HG03558 (cell line): ENCODE measurements around the gene SBF1.

Experiments
- ATAC-seq: cut with Tn5 transposase; IDR thresholded peaks from one replicate; pipeline ENCODE4 v1.9.1; 2021; ENCODE audit warnings: moderate number of reproducible peaks; ENCODE audit not compliant: unreplicated experiment; ENCODE audit errors: extremely low read depth

The SBF1 gene

DNA sequence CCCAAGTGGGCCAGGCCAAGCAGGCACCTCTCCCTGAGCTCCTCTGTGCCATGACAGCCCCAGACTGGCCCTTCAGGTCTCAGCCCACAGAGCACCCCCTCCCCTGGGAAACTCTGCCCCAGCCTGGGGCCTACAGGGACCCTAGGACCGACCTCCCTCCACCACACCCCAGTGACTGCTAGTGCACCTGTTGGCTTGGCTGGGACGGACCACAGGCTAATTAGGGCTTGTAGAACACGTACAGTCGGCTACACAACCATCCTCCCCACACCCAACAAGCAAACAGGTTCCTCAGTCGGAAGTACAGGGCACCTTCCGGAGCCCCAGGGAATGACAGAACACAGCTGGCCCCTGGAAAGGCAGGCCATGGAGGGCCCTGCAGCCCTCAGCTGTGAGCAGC, 4.3 kb downstream of the SBF1 start:
- no peak for ATAC-seq

DNA sequence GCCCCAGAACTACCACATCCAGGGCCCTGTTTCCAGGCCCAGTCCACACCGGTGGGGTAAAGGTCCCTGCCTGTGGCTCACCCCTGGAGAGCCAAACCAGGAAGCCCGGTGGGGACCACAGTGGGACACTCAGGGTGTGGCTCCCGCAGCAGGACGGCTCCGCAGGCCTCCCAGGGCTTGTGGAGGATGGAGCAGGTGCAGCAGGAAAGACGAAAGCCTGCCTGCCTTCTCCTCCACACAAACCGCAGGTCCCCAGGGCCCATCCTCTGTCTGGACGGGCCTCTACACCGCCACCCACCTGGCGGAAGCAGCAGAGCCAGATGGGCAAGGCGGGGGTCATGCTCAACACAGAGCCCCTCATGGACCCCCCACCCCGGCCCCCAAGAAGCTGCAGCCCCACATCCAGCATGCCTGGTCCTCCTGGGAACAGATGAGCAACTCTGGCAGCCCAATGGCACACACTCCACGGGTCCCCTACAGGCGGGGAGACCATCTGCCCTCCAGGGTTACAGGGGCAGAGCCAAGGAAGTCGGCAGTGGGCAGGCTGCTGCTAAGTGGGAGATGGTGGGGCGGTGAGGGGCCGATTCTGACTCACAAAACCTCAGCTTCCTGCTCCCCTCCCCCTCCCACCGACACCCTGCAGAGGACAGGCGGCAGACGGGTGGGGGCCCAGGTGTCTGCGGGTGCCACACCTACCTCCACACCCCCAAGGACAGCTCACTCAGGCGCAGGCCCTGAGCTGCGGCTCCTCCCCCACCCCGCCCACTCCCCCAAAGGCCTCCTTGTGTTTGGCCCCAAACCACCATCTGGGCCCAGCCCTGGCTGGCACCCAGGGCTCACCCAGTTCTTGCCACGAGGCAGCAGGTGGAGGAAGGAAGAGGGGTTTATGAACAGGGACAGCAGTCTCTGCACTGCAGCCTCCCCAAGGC, 5.2 kb downstream of the SBF1 start:
- ATAC-seq = no peak

DNA sequence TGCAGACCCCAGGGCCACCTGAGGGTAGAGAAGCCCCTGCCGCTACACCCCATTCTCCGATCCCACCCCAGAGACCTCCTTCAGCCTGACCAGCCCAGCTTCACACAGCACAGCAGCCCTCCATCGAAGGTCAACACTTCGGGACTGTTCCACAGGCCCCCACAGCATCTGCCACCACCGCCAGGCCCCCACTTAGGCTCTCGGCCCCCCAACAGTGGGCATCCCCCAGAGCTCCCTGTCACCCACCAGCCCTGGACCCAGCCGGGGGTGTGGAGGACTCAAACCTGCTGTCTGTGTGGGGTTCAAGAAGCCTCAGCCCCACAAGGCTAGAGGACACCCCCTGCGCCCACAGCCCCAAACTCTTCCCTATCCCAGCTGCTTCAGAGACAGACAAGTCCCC, 6.2 kb downstream of the SBF1 start:
- no peak for ATAC-seq

DNA sequence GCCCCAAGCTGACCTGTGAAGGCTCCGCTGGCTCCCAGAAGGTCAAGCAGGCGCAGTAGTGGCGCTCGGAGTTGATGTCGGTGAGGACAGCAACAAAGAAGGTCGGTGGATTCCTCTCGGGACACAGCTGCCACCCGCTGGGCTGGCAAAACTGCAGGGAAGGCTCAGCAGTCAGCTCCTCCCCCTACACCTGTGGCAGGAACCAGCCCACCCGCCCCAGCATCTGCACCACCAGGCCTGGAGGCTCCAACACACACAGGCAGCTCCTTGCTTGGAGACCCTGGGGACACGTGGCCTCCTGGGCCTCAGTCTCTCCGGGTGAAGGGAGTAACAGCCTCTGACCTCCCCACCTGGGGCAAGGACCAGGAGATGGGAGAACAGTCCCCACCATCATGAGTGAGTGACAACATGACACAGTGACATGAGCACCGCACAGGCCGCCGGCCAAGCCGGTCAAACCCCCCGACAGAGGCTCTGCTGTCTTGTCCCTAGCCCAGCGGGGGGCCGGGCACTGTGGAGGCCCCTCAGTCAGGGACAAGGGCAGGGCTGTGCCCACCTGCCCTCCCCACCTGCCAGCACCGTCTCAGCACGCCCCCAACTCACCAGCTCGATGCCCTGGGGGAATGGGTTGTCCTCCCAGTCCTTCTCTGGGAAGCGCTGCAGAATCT, 6.9 kb downstream of the SBF1 start:
- no peak for ATAC-seq

DNA sequence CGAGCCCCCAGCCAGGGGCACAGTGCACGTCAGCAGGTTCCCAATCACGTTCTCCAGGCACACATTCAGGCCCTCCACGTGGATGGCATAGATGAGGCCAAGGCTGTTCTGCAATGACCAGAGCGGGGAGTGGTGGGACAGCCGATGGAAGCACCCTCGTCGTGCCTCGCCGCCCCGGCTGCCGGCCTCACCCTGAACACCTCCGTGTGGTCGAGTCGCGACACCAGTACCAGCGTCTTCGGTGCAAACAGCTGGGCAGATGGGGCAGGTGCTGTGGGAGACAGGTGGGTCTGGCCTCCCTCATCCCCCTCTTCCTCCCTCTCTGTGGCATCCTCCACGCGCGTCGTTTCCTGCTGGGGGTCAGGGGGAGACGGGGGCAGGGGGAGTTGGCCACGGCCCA, 7.5 kb downstream of the SBF1 start:
- no peak for ATAC-seq

DNA sequence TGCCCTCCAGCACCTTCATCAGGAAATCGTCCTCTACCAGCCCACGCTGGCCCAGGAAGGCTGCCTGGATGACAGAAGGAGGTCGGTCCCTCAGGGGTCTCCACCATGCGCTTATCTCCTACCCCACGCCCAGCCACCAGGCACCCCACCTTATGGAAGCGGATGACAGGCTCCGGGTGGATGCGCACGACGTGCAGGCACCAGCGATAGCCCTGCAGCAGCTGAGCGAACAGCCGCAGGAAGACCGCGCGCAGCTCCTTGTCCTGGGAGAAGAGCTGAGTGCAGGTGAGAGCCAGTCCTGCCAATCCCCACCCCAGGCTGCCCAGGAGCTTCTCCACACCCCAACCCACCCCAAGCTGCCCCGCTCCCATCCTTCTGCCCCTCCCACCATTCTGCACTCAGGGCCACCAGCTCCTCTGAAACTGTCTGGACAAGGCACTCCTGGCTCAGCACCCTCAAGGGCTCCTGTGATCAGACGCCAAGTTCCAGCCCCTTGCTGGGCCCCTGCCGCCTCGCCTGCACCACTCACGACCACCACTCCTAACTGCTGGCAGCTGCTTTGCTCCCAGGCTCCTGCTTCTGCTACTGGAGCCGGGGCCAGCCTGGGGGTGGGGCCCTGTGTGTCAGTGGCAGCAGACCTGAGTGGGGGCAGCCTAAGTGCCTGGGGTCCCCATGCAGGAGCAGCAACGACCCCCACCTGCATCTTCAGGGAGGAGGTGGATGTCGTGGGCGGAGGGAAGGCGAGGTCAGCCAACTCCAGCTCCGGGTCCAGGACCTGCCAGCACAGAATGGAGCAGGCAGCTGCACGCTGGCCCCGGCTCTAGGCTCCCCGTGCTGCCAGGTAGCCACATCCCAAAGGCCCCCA, 9.5 kb downstream of the SBF1 start:
- ATAC-seq = no peak

DNA sequence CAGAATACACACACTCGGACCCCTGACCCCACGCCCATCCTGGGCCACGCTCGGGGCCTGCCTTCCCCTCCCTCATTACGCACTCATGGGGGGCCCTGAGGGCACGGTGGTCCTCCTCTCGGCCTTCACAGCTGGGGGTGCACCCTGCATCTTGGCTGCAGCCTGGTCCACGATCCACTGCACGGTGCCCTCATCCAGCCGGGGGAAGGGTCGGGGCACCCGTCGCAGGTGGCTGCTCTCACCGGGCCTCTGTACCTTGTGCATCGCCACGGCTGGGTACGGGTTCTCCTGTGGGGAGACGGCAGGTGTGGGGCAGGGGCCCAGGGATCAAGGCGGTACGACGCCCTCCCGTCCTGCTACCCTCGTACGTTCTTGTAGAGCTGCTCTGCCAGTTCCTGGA, 10.4 kb downstream of the SBF1 start:
- no peak for ATAC-seq

DNA sequence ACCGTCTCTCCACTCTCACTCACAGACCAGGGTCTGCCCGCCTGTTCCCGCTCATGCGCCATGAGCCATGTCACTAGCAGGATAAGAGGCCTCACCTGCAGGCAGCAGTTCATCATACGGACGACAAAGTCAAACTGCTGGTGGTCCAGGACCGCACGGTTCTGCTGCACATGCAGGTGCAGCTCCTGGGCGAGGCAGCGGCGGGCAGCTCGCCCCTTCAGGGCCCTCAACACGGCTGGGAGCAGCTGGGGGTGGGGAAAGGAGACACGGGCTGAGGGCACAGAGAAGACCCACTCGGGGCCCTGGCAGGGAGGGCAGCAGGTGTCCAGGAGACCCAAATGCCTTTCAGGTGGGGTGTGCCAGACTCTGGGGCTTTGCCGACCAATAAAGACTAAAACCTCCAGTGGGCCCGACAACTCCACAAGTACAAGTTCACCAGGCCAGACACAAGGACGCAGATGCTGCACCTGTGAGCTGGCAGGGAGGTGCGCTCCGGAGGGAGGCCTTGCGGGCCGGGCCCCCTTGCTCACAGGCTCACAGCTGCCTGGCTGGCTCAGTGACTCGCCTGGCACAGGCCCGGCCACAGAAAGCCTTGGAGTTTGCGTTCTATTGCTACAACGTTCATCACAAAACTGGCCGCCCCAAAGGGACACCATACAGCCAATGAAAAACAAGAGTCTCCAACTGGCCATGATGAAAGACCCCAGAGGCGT, 11.5 kb downstream of the SBF1 start:
- no peak for ATAC-seq

DNA sequence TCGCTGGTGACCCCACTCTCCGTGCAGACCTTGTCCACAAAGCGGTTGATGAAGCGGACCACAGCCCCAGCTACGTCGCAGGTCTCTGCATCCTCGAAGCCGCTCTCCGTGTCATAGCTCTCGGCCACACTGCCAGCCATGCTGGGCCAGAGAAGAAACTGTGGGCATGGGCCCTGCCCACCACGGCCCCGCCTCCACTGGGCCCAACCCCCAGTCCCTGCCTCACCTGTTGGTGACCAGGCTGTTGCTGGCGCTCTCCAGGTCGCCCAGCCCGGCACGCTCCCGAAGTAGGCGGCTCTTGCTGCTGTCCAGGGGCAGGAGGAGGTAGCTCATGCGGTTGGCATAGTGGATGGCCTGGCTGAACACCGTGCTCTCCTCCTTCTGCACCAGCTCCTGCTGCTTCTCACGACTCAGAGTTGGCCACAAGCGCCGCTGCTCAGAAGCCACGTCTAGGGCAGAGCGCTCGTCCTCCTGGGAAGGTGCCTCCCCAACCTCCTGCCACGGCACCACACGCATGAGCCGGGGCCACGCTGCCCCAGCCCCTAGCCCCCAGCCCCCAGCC, 12.8 kb downstream of the SBF1 start:
- no peak for ATAC-seq

DNA sequence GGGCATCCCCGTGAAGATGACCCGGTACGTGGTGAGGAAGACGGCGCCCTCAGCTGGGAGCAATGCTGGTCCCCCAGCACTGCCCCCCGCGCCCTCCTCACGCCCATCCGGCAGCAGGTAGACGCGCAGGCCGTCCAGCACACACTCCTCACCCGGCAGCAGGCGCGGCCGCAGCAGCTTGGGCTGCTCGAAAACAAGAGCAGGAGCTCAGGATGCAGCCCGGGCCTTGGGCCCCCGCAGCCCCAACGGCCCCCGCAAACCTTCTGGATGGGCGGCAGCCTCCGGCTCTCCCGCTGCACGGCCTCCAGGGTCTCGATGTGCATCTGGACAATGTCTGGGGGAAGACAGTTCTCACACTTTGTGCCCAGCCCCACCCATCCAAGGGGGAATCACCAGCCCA, 13.3 kb downstream of the SBF1 start:
- no peak for ATAC-seq

DNA sequence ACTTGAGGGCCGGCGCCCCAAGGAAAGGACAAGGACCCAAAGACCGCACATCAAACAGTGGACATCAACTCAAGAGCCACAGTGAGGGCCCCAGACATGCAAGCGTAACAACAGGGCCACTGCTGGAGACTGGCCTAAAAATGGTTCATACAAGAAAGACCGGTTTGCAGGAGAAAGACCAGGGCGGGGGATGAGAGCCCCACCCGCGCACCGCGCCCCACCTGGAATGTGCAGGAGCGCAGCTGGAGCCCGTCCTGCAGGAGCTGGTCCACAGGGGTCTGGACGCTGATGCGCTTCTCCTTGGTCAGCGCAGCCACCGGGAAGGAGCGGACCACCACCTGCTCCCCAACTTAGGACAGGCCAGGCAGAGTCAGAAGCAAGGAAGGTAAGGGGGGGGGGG, 13.9 kb downstream of the SBF1 start:
- no peak for ATAC-seq

DNA sequence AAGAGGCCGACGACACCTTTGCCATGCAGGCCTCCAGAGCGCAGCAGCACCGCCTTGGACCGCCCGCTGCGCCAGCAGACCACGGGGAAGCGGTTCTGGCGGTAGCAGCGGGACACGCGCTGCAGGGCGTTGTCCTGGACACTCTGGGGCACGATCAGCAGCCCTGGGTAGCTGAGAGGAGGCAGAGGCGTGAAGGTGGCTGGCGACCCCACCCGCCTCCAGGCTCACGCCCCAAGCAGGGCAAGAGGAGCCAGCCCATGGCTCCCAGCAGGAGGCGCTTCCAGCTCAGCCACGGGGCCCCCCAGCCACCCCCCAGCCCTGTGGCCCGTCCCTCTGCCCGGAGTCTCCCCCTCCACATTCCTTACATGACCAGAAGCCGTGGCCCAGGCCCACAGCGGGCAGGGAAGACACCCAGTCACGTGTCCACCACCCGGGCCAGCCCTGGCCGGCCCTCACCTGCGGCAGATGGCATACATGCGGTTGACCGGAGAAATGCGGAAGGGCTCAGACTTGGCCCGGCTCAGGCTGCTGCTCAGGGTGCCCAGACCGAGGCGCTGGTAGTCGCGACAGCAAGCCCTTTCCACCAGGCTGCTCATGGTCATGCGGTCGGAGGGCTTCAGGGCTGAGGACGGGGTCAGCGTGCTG, 15.2 kb downstream of the SBF1 start:
- no peak for ATAC-seq

DNA sequence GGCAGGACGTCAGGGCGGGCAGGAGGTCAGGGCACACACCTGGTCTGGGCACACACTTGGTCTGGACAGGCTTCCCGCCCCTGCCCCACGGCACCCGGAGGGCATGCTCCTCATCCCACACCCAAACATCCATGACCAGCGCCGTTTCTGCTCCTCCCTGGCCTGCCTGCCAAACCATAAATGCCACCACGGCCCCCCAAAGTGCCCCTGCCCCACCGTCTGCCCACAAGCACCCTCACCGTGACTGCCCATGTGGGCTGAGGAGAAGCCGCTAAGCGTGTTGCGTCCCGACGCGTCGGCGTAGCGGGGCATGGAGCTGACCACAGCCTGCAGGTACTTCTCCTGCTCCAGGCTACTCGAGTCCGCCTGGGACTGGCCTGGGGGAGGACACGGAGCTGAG, 15.8 kb downstream of the SBF1 start:
- no peak for ATAC-seq

DNA sequence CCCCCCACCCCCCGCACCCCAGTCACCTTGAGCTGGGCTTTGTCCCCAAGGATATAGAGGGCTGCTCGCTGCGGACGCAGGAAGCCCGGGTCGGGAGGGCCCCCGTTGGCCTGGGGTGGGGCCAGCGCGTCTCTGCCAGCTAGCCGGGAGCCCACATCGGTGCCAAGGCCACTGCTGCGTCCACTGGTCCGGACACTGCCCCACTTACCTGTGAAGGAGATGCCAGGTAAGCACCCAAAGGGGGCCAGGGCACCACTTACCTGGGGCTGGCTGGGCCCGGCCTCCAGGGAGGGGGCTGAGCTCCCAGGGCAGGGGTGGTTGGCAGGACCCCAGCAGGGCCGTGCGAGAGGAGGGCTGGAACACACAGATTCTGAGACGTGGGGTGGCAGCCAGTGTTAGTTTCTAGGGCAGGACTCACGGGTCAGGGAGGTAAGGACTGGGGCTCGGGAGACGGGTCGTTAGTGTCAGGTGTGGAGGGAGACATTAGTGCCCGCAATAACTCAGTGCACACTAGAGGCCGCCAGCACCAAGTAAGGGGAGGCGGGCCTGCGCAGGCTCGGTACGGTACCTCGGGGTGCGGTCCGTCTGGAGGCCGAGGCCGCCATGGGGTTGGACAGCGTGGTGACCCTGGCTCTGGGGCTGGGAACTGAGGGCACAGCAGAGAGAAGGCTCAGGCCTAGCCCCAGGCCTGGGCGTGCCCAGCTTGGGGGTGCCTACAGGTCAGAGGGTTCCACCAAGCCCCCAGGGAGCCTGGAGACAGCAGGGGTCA, 18.2 kb downstream of the SBF1 start:
- ATAC-seq = no peak

DNA sequence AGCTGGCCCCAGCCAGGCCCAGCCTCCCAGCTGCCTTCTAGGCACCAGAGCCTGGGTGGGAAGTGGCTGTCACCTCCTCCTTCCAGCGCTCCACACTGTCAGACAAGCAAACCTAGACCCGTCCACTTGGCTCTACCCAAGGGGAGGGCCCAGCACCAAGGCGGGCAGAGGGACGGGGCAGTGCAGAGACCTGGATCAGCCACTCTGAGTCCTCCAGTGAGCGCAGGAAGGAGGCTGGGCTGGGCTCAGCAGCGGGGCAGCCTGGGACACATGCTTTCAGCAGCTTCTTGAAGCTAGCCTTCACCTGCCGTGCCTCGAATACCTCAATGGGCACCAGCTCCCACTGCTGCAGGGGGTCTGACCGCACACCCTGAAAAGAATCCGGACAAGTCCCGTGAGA, 18.8 kb downstream of the SBF1 start:
- no peak for ATAC-seq

DNA sequence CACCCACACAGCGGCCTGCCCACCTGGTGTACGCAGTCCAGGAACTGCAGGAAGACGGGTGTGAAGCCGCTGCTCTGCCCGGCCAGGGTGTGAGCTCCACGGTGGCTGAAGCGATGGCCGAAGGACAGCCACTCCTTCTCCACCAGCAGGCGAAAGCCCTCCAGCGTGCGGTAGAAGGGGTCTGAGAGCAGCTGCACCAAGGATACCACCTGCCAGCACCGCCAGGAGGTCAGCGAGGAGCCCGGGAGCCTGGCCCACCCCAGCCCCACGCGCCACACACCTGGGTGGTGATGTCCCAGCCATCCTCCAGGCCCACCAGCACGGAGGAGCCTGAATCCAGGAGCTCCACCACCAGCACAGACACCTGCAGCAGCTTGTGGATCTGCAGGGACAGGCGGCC, 19.6 kb downstream of the SBF1 start:
- no peak for ATAC-seq

DNA sequence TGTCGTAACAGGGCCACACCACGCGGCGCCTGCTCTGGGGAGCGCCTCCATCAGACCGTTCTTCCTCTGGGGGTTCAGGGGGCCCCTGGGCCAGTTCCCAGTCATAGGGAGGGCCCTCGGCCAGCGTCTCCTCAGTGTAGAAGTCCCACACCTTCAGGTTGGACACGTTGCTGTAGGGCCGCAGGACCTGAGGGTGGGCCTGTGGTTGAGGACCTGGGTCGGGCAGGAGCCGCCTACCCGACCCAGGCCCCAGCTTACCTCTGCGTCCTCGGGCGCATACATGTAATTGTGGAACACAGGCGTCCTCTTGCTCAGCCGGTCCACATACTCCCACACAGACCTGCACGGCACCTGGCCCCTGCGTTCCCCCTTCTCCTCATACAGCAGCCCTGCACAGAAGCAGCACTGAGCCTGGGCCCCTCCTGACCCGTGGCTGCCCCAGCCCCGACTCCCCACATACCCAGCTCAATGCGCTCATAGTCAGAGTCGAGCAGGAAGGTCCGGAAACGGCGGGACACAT, 20.2 kb downstream of the SBF1 start:
- ATAC-seq = no peak

DNA sequence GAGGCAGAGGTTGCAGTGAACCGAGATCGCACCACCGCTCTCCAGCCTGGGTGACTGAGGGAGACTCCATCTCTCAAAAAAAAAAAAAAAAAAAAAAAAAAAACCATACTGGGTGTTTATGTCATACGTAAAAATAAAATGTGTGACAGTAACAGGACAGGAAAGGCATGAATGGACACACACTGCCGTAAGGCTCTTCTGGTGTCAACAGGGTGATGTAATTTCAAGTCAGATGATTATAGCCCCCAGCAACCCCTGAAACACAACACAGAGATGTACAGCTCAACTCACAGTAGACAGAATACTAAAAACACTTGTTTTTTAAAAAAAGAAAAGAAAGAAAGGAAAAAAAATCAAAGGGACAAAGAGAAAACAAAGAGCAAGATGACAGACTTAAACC, 22.2 kb downstream of the SBF1 start:
- no peak for ATAC-seq
